IMR-90 (cell line): Measurements from ENCODE around the gene DSP. TPM values are rescaled to one million over a fixed set of nuclear protein-coding genes. Genes with fewer than 3 reads are reported as not detected.

Source experiments
- ATAC-seq: fragments of 200-7000 bp; cut with Tn5 transposase; 2 replicates; pipeline ENCODE4 v1.9.1; 2020; ENCODE audit warnings: low read depth, mild to moderate bottlenecking, moderate library complexity
- BruUV-seq: library from RNA; stranded (reverse); fragments of 400-500 nt; replicated peaks from 2 replicates; lab custom pipeline; 2021; lab: Mats Ljungman, UMichigan
- CTCF ChIA-PET: fragments of 300-600 bp; formaldehyde crosslinking; extraction: SDS; loops from one replicate; lab custom pipeline; 2021; ENCODE audit warnings: antibody characterized with exemption; lab: Yijun Ruan, JAX
- POLR2A ChIA-PET: fragments of 300-600 bp; sonication (Branson Sonifier 250); formaldehyde crosslinking; loops from one replicate; lab custom pipeline; 2022; ENCODE audit warnings: antibody characterized with exemption; ENCODE audit not compliant: unreplicated experiment; lab: Charles Lee
- DNase-seq: peaks from one replicate; pipeline ENCODE4 v3.0.0; 2013
- H2AFZ ChIP-seq: replicated peaks from 2 replicates; pipeline ENCODE3; 2013; ENCODE audit warnings: low read length, mild to moderate bottlenecking; ENCODE audit not compliant: poor library complexity
- H2AK5ac ChIP-seq: 2 replicates; pipeline ENCODE4 v1.6.1; 2013; ENCODE audit warnings: low read depth, low read length, inconsistent platforms
- H2AK9ac ChIP-seq: replicated peaks from 2 replicates; pipeline ENCODE3; 2013; ENCODE audit warnings: mild to moderate bottlenecking, low read depth, low read length, moderate library complexity; ENCODE audit not compliant: poor library complexity
- H2BK120ac ChIP-seq: 2 replicates; pipeline ENCODE4 v1.6.1; 2013; ENCODE audit warnings: low read depth, low read length, inconsistent platforms
- H2BK15ac ChIP-seq: 3 replicates; pipeline ENCODE4 v1.6.1; 2013; ENCODE audit warnings: low read depth, low read length, inconsistent platforms
- H2BK20ac ChIP-seq: 2 replicates; pipeline ENCODE4 v1.6.1; 2013; ENCODE audit warnings: low read depth, mild to moderate bottlenecking, inconsistent platforms, low read length, moderate library complexity
- H2BK5ac ChIP-seq: 2 replicates; pipeline ENCODE4 v1.6.1; 2013; ENCODE audit warnings: mild to moderate bottlenecking, low read depth, low read length, inconsistent platforms; ENCODE audit not compliant: poor library complexity, severe bottlenecking
- H3K14ac ChIP-seq: replicated peaks from 2 replicates; pipeline ENCODE4 v1.6.1; 2013; ENCODE audit warnings: low read depth, low read length, inconsistent platforms
- H3K18ac ChIP-seq: 2 replicates; pipeline ENCODE4 v1.6.1; 2013; ENCODE audit warnings: low read depth, low read length, control low read depth
- H3K23ac ChIP-seq: 2 replicates; pipeline ENCODE4 v1.6.1; 2013; ENCODE audit warnings: low read depth, low read length, inconsistent platforms
- H3K27ac ChIP-seq: 2 replicates; pipeline ENCODE4 v1.5.1; 2013; ENCODE audit warnings: mild to moderate bottlenecking, control low read depth, low read length; ENCODE audit not compliant: insufficient read depth
- H3K27me3 ChIP-seq: 2 replicates; pipeline ENCODE4 v1.6.1; 2013; ENCODE audit warnings: low read length; ENCODE audit not compliant: control insufficient read depth, insufficient read depth
- H3K36me3 ChIP-seq: 2 replicates; pipeline ENCODE4 v1.6.1; 2013; ENCODE audit warnings: low read length, mixed read lengths; ENCODE audit not compliant: control insufficient read depth, insufficient read depth
- H3K4ac ChIP-seq: 2 replicates; pipeline ENCODE4 v1.6.1; 2013; ENCODE audit warnings: low read depth, low read length, inconsistent platforms
- H3K4me1 ChIP-seq: 2 replicates; pipeline ENCODE4 v1.6.1; 2013; ENCODE audit warnings: low read length, mixed read lengths; ENCODE audit not compliant: control insufficient read depth, insufficient read depth
- H3K4me2 ChIP-seq: 2 replicates; pipeline ENCODE4 v1.6.1; 2013; ENCODE audit warnings: low read depth, mild to moderate bottlenecking, control low read depth, low read length, moderate library complexity
- H3K4me3 ChIP-seq: 2 replicates; pipeline ENCODE4 v1.5.1; 2013; ENCODE audit warnings: low read depth, mild to moderate bottlenecking, control low read depth, low read length, moderate library complexity; ENCODE audit not compliant: insufficient read depth
- H3K56ac ChIP-seq: 2 replicates; pipeline ENCODE4 v1.6.1; 2013; ENCODE audit warnings: low read length, inconsistent platforms; ENCODE audit not compliant: insufficient read depth; ENCODE audit errors: extremely low read depth
- H3K79me1 ChIP-seq, 2 experiments: 2 replicates each; pipeline ENCODE4 v1.6.1; 2013; ENCODE audit warnings: low read length in 2 of 2, inconsistent platforms in 1 of 2, low read depth in 1 of 2
- H3K9ac ChIP-seq: 2 replicates; pipeline ENCODE4 v1.6.1; 2013; ENCODE audit warnings: low read depth, low read length, control low read depth
- H3K9me1 ChIP-seq: 2 replicates; pipeline ENCODE4 v1.6.1; 2013; ENCODE audit warnings: low read length, inconsistent platforms; ENCODE audit not compliant: insufficient read depth
- H3K9me3 ChIP-seq: 2 replicates; pipeline ENCODE4 v1.6.1; 2013; ENCODE audit warnings: low read length; ENCODE audit not compliant: control insufficient read depth, insufficient read depth
- H4K20me1 ChIP-seq: 2 replicates; pipeline ENCODE4 v1.6.1; 2013; ENCODE audit warnings: low read length, inconsistent platforms; ENCODE audit not compliant: insufficient read depth
- H4K5ac ChIP-seq: 2 replicates; pipeline ENCODE4 v1.6.1; 2013; ENCODE audit warnings: mild to moderate bottlenecking, low read depth, low read length, control low read depth
- H4K8ac ChIP-seq, 2 experiments: 2 replicates each; pipeline ENCODE4 v1.6.1; 2013; ENCODE audit warnings: low read depth in 2 of 2, low read length in 2 of 2, control low read depth in 1 of 2, inconsistent platforms in 1 of 2
- H4K91ac ChIP-seq: 2 replicates; pipeline ENCODE4 v1.6.1; 2013; ENCODE audit warnings: low read depth, low read length, inconsistent platforms; ENCODE audit not compliant: insufficient read depth
- BHLHE40 ChIP-seq: fragments of 150-350 bp; IDR thresholded peaks from 2 replicates; pipeline ENCODE4 v1.6.1; 2016; ENCODE audit warnings: mild to moderate bottlenecking, low read depth, low read length
- CEBPB ChIP-seq: IDR thresholded peaks from 2 replicates; pipeline ENCODE4 v1.6.1; 2012; ENCODE audit warnings: low read depth, low read length, improper control_type of control experiment
- CHD1 ChIP-seq: IDR thresholded peaks from 2 replicates; pipeline ENCODE4 v1.6.1; 2012; ENCODE audit warnings: low read depth, low read length, improper control_type of control experiment
- CTCF ChIP-seq: conservative IDR thresholded peaks from 2 replicates; pipeline ENCODE4 v1.5.1; 2012; ENCODE audit warnings: mild to moderate bottlenecking, low read depth, low read length, improper control_type of control experiment
- FOS ChIP-seq: fragments of 150-350 bp; IDR thresholded peaks from 2 replicates; pipeline ENCODE4 v1.6.1; 2016; ENCODE audit warnings: low read depth, low read length
- MAFK ChIP-seq: IDR thresholded peaks from 2 replicates; pipeline ENCODE4 v1.6.1; 2012; ENCODE audit warnings: low read depth, low read length, improper control_type of control experiment
- MAZ ChIP-seq: IDR thresholded peaks from 2 replicates; pipeline ENCODE4 v1.6.1; 2012; ENCODE audit warnings: low read depth, mild to moderate bottlenecking, low read length, improper control_type of control experiment, moderate library complexity, borderline replicate concordance
- NFE2L2 ChIP-seq: fragments of 150-350 bp; IDR thresholded peaks from 2 replicates; pipeline ENCODE4 v1.6.1; 2016; ENCODE audit warnings: low read depth, mild to moderate bottlenecking, low read length
- POLR2A ChIP-seq: IDR thresholded peaks from 2 replicates; pipeline ENCODE4 v1.6.1; 2012; ENCODE audit warnings: mild to moderate bottlenecking, low read depth, low read length
- RAD21 ChIP-seq: IDR thresholded peaks from 2 replicates; pipeline ENCODE4 v1.6.1; 2012; ENCODE audit warnings: low read length, improper control_type of control experiment
- RCOR1 ChIP-seq: IDR thresholded peaks from 2 replicates; pipeline ENCODE4 v1.6.1; 2012; ENCODE audit warnings: mild to moderate bottlenecking, low read length, improper control_type of control experiment; ENCODE audit not compliant: insufficient replicate concordance
- RFX5 ChIP-seq: IDR thresholded peaks from 2 replicates; pipeline ENCODE4 v1.8.0; 2012; ENCODE audit warnings: low read depth, mild to moderate bottlenecking, low read length, moderate library complexity
- SMC3 ChIP-seq: fragments of 150-350 bp; IDR thresholded peaks from 2 replicates; pipeline ENCODE4 v1.6.1; 2016; ENCODE audit warnings: low read depth, mild to moderate bottlenecking, antibody characterized with exemption, low read length, moderate library complexity
- WGBS, 2 experiments: methylation state at CpG; one replicate each; pipeline versions ENCODE4 v1.1.5 to v1.1.7; 2013; ENCODE audit warnings: missing lambda C conversion rate in 2 of 2; ENCODE audit not compliant: insufficient read length in 1 of 2; ENCODE audit errors: extremely low coverage in 2 of 2; 5-methylcytosine and 5-hydroxymethylcytosine counted together
- dilution Hi-C: fragments of 300-500 bp; cut with HindIII; formaldehyde crosslinking; loops from one replicate; pipeline ENCODE4 v1.14.3; 2018; ENCODE audit warnings: low sequenced_read_pairs; ENCODE audit not compliant: unreplicated experiment
- in situ Hi-C: fragments of 300-500 bp; cut with MboI; formaldehyde crosslinking; loops from 3 replicates; pipeline ENCODE4 v1.14.3; 2019; ENCODE audit warnings: low sequenced_read_pairs, inconsistent platforms, mixed read lengths
- intact Hi-C: fragments of 100-400 bp; cut with micrococcal nuclease; formaldehyde crosslinking; loops from 2 replicates; pipeline ENCODE4 v1.10.0; 2022
- polyA plus RNA-seq, 3 experiments: library from polyadenylated mRNA; depleted of rRNA; stranded (reverse); fragments of >200 nt; gene quantifications; 2 replicates each; pipeline ENCODE4 v1.2.3, GENCODE V29; 2012; ENCODE audit warnings: low replicate concordance in 1 of 3
- total RNA-seq: library from RNA; depleted of rRNA; stranded (reverse); fragments of >200 nt; gene quantifications from 2 replicates; pipeline ENCODE4 v1.2.3, GENCODE V29; 2012

The DSP gene
- total and polyA plus RNA-seq, 2 of the 4 experiments (the other 2 are of a cell fraction), result 7.1 to 20.1 TPM

- H3K4me2 ChIP-seq, result no peak overlapping the region
- ATAC-seq (no peak), DNase-seq (no peak)
- H3K56ac ChIP-seq, result no peak overlapping the region
- intact Hi-C loops (no loop called here), dilution Hi-C loops (no loop called here), in situ Hi-C loops (loop anchor here (10.0 kb wide), 2 partner anchors 184 to 284 kb away; no protein-coding TSS in a partner anchor)
- peaks cover 11 to 26% of the 10 kb centered on the region in 2 experiments for H3K79me1 ChIP-seq
- H3K4me1 ChIP-seq, result peaks cover 8% of the 10 kb centered on the region
- H3K18ac ChIP-seq, result no peak overlapping the region
- ChIA-PET CTCF (interaction anchor here (0.6 kb wide), 1 partner anchor 300 kb away, joined by 3 read pairs; no protein-coding TSS in a partner anchor), POLR2A (no interaction called here)
- WGBS, 2 experiments, result no CpG with 5 or more reads among the region's 4 CpGs
- no peak overlapping the region for H2AK5ac ChIP-seq
- no peak overlapping the region for H2BK15ac ChIP-seq
- no peaks in the 10 kb centered on the region for H3K9me3 ChIP-seq
- H3K27ac ChIP-seq, result no peak overlapping the region
- no TSS peak for BruUV-seq
- TF ChIP-seq CHD1, result no peak
- TF ChIP-seq FOS, result no peak
- TF ChIP-seq MAFK, result no peak
- TF ChIP-seq NFE2L2, result no peak
- no peak for TF ChIP-seq MAZ
- TF ChIP-seq CEBPB, result no peak
- TF ChIP-seq SMC3, result no peak
- no peak for TF ChIP-seq CTCF
- TF ChIP-seq POLR2A, result no peak
- TF ChIP-seq BHLHE40, result no peak
- no peak for TF ChIP-seq RFX5
- TF ChIP-seq RAD21, result no peak
- TF ChIP-seq RCOR1, result no peak
- H4K20me1 ChIP-seq, result peaks cover 19% of the 10 kb centered on the region; the same call in 1 of the 2 replicates
- H3K4me3 ChIP-seq, result no peak overlapping the region
- no peak overlapping the region for H4K8ac ChIP-seq
- H2AFZ ChIP-seq, result no peak overlapping the region
- H3K9me1 ChIP-seq, result peaks cover 5% of the 10 kb centered on the region; the same call in 1 of the 2 replicates
- no peak overlapping the region for H3K9ac ChIP-seq
- H2BK5ac ChIP-seq, result no peak overlapping the region
- no peak overlapping the region for H2AK9ac ChIP-seq
- no peak overlapping the region for H3K23ac ChIP-seq
- H4K5ac ChIP-seq, result no peak overlapping the region
- H2BK120ac ChIP-seq, result no peak overlapping the region
- no peak overlapping the region for H2BK20ac ChIP-seq
- H3K4ac ChIP-seq, result no peak overlapping the region
- H3K14ac ChIP-seq, result no peak overlapping the region
- no peak overlapping the region for H4K91ac ChIP-seq
- no peaks in the 10 kb centered on the region for H3K36me3 ChIP-seq
- H3K27me3 ChIP-seq, result no peaks in the 10 kb centered on the region
These were observed 47.0 kb downstream of the DSP start for GRCh38 chr6:7588506-7588905.
